GM23338 (cell line): ENCODE measurements around the gene MATCAP1. TPM values are rescaled to one million over a fixed set of nuclear protein-coding genes. Genes with fewer than 3 reads are reported as not detected.

Experiments used
- ATAC-seq: fragments of 200-7000 bp; cut with Tn5 transposase; 3 replicates; pipeline ENCODE4 v1.9.1; 2020
- DNase-seq: peaks from one replicate; pipeline ENCODE4 v3.0.0-alpha.2; 2015; ENCODE audit warnings: low spot score
- H2AFZ ChIP-seq: fragments of 200-600 bp; sonication (generic); 2 replicates; pipeline ENCODE4 v1.8.0; 2016; ENCODE audit warnings: antibody characterized with exemption, mild to moderate bottlenecking, moderate library complexity
- H3F3A ChIP-seq: fragments of 200-600 bp; sonication (generic); replicated peaks from 2 replicates; pipeline ENCODE4 v1.8.0; 2017; ENCODE audit warnings: antibody characterized with exemption, mixed run types, low read depth
- H3K27ac ChIP-seq: fragments of 200-600 bp; sonication (generic); 2 replicates; pipeline ENCODE4 v1.6.1; 2016; ENCODE audit warnings: low read depth
- H3K27me3 ChIP-seq: fragments of 200-600 bp; sonication (generic); 2 replicates; pipeline ENCODE4 v1.8.0; 2016; ENCODE audit warnings: mild to moderate bottlenecking, mixed run types, moderate library complexity; ENCODE audit not compliant: insufficient read depth
- H3K36me3 ChIP-seq: fragments of 200-600 bp; sonication (generic); 2 replicates; pipeline ENCODE4 v1.8.0; 2016; ENCODE audit warnings: mild to moderate bottlenecking; ENCODE audit not compliant: insufficient read depth
- H3K4me1 ChIP-seq: fragments of 200-600 bp; sonication (generic); 2 replicates; pipeline ENCODE4 v1.8.0; 2016; ENCODE audit warnings: mild to moderate bottlenecking, moderate library complexity; ENCODE audit not compliant: insufficient read depth
- H3K4me2 ChIP-seq: fragments of 200-600 bp; sonication (generic); 2 replicates; pipeline ENCODE4 v1.7.1; 2017; ENCODE audit warnings: mixed run types
- H3K4me3 ChIP-seq: fragments of 200-600 bp; sonication (generic); 2 replicates; pipeline ENCODE4 v1.6.1; 2016; ENCODE audit warnings: mixed run types
- H3K79me2 ChIP-seq: fragments of 200-600 bp; sonication (generic); replicated peaks from 2 replicates; pipeline ENCODE4 v1.8.0; 2017; ENCODE audit warnings: mild to moderate bottlenecking; ENCODE audit not compliant: insufficient read depth
- H3K9me2 ChIP-seq: fragments of 200-600 bp; sonication (generic); 2 replicates; pipeline ENCODE4 v1.8.0; 2017; ENCODE audit not compliant: insufficient read depth
- H4K20me1 ChIP-seq: fragments of 200-600 bp; sonication (generic); replicated peaks from 2 replicates; pipeline ENCODE4 v1.8.0; 2017; ENCODE audit warnings: mild to moderate bottlenecking; ENCODE audit not compliant: insufficient read depth
- H3K27ac Mint-ChIP-seq: 2 replicates; pipeline ENCODE4 v1.8.0; 2020; ENCODE audit warnings: inconsistent platforms, mild to moderate bottlenecking, moderate library complexity, mixed read lengths
- H3K27me3 Mint-ChIP-seq: 3 replicates; pipeline ENCODE4 v1.8.0; 2022; ENCODE audit warnings: low read depth, mild to moderate bottlenecking, moderate library complexity, mixed read lengths, inconsistent platforms; ENCODE audit not compliant: insufficient read depth, poor library complexity
- H3K36me3 Mint-ChIP-seq: 3 replicates; pipeline ENCODE4 v1.8.0; 2021; ENCODE audit warnings: low read depth, mild to moderate bottlenecking, inconsistent platforms, moderate library complexity, mixed read lengths
- H3K4me1 Mint-ChIP-seq: 3 replicates; pipeline ENCODE4 v1.8.0; 2020; ENCODE audit warnings: mild to moderate bottlenecking, inconsistent platforms, mixed read lengths
- H3K4me3 Mint-ChIP-seq: 3 replicates; pipeline ENCODE4 v1.8.0; 2021; ENCODE audit warnings: moderate library complexity, mild to moderate bottlenecking, inconsistent platforms, mixed read lengths
- H3K9me3 Mint-ChIP-seq: 3 replicates; pipeline ENCODE4 v1.8.0; 2020; ENCODE audit warnings: moderate library complexity, mild to moderate bottlenecking, inconsistent platforms, mixed read lengths
- EZH2 ChIP-seq: fragments of 200-600 bp; sonication (generic); IDR thresholded peaks from one replicate; pipeline ENCODE4 v1.8.0; 2017; ENCODE audit warnings: antibody characterized with exemption, mild to moderate bottlenecking, low read depth; ENCODE audit not compliant: unreplicated experiment
- EZH2phosphoT487 ChIP-seq: fragments of 200-600 bp; sonication (generic); IDR thresholded peaks from one replicate; pipeline ENCODE4 v1.8.1; 2018; ENCODE audit warnings: antibody characterized with exemption; ENCODE audit not compliant: unreplicated experiment
- JUNB ChIP-seq: IDR thresholded peaks from one replicate; pipeline ENCODE4 v1.6.1; 2016; ENCODE audit warnings: antibody characterized with exemption; ENCODE audit not compliant: unreplicated experiment
- POLR2AphosphoS5 ChIP-seq: IDR thresholded peaks from 2 replicates; pipeline ENCODE4 v1.6.1; 2016; ENCODE audit warnings: antibody characterized with exemption, low read depth
- STAT1 ChIP-seq: IDR thresholded peaks from one replicate; pipeline ENCODE4 v1.6.1; 2016; ENCODE audit warnings: antibody characterized with exemption; ENCODE audit not compliant: unreplicated experiment
- ZNF331 ChIP-seq: fragments of 250-450 bp; sonication (Bioruptor Pico); IDR thresholded peaks from 2 replicates; pipeline ENCODE4 v1.5.0; 2020; ENCODE audit warnings: low read depth, mild to moderate bottlenecking, moderate library complexity
- polyA plus RNA-seq: library from polyadenylated mRNA; unstranded; fragments of >200 nt; fragmentation: Nextera tagmentation; extraction: Ambion mirVana; gene quantifications from 2 replicates; pipeline ENCODE4 v1.2.1, GENCODE V29; 2016
- total RNA-seq: library from RNA; depleted of rRNA; stranded (reverse); fragments of >200 nt; shearing (Covaris generic); gene quantifications from 2 replicates; pipeline ENCODE4 v1.2.3, GENCODE V29; 2014
- TF ChIP-seq, protein P1 (sequence below): fragments of 250-450 bp; sonication (Bioruptor Pico); IDR thresholded peaks from 2 replicates; pipeline ENCODE4 v1.5.0; 2020; ENCODE audit warnings: mild to moderate bottlenecking, moderate library complexity
- TF ChIP-seq, protein P2 (sequence below): IDR thresholded peaks from one replicate; pipeline ENCODE4 v1.6.1; 2018; ENCODE audit warnings: antibody characterized with exemption; ENCODE audit not compliant: unreplicated experiment
- TF ChIP-seq, protein P3 (sequence below): IDR thresholded peaks from 2 replicates; pipeline ENCODE4 v1.6.1; 2016; ENCODE audit warnings: antibody characterized with exemption

The MATCAP1 gene
- total and polyA plus RNA-seq, 2 experiments from 2014 or later = 9.5 to 22.7 TPM

DNA sequence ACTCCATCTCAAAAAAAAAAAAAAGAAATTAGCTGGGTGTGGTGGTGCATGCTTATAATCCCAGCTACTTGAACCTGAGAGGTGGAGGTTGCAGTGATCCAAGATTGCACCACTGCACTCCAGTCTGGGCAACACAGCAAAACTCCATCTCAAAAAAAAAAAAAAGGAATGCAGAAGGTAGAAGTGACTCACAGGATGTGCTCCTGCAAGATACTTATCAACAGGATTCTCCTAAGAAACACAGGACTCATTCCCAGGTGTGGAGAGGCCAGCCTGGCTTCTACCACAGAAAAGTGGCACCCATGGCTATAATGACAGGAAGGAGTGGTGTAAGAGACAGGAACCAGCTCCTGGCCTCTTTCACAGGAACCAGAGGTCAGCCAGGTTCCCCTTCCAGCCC, 29.0 kb upstream of the MATCAP1 start (continued):
- TF ChIP-seq, protein P1, sequence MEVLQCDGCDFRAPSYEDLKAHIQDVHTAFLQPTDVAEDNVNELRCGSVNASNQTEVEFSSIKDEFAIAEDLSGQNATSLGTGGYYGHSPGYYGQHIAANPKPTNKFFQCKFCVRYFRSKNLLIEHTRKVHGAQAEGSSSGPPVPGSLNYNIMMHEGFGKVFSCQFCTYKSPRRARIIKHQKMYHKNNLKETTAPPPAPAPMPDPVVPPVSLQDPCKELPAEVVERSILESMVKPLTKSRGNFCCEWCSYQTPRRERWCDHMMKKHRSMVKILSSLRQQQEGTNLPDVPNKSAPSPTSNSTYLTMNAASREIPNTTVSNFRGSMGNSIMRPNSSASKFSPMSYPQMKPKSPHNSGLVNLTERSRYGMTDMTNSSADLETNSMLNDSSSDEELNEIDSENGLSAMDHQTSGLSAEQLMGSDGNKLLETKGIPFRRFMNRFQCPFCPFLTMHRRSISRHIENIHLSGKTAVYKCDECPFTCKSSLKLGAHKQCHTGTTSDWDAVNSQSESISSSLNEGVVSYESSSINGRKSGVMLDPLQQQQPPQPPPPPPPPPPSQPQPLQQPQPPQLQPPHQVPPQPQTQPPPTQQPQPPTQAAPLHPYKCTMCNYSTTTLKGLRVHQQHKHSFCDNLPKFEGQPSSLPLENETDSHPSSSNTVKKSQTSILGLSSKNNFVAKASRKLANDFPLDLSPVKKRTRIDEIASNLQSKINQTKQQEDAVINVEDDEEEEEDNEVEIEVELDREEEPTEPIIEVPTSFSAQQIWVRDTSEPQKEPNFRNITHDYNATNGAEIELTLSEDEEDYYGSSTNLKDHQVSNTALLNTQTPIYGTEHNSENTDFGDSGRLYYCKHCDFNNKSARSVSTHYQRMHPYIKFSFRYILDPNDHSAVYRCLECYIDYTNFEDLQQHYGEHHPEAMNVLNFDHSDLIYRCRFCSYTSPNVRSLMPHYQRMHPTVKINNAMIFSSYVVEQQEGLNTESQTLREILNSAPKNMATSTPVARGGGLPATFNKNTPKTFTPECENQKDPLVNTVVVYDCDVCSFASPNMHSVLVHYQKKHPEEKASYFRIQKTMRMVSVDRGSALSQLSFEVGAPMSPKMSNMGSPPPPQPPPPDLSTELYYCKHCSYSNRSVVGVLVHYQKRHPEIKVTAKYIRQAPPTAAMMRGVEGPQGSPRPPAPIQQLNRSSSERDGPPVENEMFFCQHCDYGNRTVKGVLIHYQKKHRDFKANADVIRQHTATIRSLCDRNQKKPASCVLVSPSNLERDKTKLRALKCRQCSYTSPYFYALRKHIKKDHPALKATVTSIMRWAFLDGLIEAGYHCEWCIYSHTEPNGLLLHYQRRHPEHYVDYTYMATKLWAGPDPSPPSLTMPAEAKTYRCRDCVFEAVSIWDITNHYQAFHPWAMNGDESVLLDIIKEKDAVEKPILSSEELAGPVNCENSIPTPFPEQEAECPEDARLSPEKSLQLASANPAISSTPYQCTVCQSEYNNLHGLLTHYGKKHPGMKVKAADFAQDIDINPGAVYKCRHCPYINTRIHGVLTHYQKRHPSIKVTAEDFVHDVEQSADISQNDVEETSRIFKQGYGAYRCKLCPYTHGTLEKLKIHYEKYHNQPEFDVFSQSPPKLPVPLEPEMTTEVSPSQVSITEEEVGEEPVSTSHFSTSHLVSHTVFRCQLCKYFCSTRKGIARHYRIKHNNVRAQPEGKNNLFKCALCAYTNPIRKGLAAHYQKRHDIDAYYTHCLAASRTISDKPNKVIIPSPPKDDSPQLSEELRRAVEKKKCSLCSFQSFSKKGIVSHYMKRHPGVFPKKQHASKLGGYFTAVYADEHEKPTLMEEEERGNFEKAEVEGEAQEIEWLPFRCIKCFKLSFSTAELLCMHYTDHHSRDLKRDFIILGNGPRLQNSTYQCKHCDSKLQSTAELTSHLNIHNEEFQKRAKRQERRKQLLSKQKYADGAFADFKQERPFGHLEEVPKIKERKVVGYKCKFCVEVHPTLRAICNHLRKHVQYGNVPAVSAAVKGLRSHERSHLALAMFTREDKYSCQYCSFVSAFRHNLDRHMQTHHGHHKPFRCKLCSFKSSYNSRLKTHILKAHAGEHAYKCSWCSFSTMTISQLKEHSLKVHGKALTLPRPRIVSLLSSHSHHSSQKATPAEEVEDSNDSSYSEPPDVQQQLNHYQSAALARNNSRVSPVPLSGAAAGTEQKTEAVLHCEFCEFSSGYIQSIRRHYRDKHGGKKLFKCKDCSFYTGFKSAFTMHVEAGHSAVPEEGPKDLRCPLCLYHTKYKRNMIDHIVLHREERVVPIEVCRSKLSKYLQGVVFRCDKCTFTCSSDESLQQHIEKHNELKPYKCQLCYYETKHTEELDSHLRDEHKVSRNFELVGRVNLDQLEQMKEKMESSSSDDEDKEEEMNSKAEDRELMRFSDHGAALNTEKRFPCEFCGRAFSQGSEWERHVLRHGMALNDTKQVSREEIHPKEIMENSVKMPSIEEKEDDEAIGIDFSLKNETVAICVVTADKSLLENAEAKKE = no peak
- TF ChIP-seq, protein P2, sequence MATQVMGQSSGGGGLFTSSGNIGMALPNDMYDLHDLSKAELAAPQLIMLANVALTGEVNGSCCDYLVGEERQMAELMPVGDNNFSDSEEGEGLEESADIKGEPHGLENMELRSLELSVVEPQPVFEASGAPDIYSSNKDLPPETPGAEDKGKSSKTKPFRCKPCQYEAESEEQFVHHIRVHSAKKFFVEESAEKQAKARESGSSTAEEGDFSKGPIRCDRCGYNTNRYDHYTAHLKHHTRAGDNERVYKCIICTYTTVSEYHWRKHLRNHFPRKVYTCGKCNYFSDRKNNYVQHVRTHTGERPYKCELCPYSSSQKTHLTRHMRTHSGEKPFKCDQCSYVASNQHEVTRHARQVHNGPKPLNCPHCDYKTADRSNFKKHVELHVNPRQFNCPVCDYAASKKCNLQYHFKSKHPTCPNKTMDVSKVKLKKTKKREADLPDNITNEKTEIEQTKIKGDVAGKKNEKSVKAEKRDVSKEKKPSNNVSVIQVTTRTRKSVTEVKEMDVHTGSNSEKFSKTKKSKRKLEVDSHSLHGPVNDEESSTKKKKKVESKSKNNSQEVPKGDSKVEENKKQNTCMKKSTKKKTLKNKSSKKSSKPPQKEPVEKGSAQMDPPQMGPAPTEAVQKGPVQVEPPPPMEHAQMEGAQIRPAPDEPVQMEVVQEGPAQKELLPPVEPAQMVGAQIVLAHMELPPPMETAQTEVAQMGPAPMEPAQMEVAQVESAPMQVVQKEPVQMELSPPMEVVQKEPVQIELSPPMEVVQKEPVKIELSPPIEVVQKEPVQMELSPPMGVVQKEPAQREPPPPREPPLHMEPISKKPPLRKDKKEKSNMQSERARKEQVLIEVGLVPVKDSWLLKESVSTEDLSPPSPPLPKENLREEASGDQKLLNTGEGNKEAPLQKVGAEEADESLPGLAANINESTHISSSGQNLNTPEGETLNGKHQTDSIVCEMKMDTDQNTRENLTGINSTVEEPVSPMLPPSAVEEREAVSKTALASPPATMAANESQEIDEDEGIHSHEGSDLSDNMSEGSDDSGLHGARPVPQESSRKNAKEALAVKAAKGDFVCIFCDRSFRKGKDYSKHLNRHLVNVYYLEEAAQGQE = no peak
- TF ChIP-seq EZH2phosphoT487 (no peak), POLR2AphosphoS5 (no peak)

DNA sequence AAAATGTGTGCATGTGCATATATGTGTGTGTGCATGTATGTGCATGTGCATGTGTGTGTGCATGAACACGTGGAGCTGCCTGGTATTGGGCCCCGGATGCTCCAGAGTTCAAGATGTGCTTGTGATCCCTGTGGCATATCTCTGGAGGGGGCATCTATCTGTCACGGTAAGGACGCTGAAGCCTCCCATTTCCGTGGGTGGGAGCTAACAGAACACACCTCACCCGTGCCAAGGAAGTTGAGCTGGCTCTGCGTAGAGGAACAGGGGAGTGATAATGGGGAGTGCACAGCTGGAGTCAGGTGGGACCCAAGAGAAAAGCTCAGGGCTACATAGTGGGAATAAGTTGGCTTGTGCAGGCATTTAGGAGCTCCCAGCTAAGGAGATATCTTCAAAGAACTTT, 27.9 kb upstream of the MATCAP1 start:
- no peaks in the 10 kb centered on the region for H3K9me2 ChIP-seq
- H3K27me3 ChIP-seq = no peaks in the 10 kb centered on the region
- Mint-ChIP-seq H3K27me3 (peaks cover 17% of the 10 kb centered on the region), H3K4me3 (no peak overlapping the region), H3K9me3 (no peaks in the 10 kb centered on the region), H3K4me1 (peaks cover 7% of the 10 kb centered on the region), H3K36me3 (no peaks in the 10 kb centered on the region), H3K27ac (no peak overlapping the region)
- no peak overlapping the region for H3K27ac ChIP-seq
- no peak for DNase-seq
- H3K4me1 ChIP-seq = no peaks in the 10 kb centered on the region
- ATAC-seq = no peak
- no peak overlapping the region for H2AFZ ChIP-seq
- no peaks in the 10 kb centered on the region for H3F3A ChIP-seq
- no peak overlapping the region for H3K4me2 ChIP-seq
- H4K20me1 ChIP-seq = no peaks in the 10 kb centered on the region; the same call in 1 of the 2 replicates
- no peaks in the 10 kb centered on the region for H3K36me3 ChIP-seq
- H3K79me2 ChIP-seq = no peaks in the 10 kb centered on the region
- no peak overlapping the region for H3K4me3 ChIP-seq
- TF ChIP-seq, protein P2 = no peak
- TF ChIP-seq JUNB (no peak), STAT1 (no peak), EZH2 (no peak), EZH2phosphoT487 (no peak), ZNF331 (CRISPR knock-in tag) (no peak), POLR2AphosphoS5 (no peak)
- TF ChIP-seq, protein P3, sequence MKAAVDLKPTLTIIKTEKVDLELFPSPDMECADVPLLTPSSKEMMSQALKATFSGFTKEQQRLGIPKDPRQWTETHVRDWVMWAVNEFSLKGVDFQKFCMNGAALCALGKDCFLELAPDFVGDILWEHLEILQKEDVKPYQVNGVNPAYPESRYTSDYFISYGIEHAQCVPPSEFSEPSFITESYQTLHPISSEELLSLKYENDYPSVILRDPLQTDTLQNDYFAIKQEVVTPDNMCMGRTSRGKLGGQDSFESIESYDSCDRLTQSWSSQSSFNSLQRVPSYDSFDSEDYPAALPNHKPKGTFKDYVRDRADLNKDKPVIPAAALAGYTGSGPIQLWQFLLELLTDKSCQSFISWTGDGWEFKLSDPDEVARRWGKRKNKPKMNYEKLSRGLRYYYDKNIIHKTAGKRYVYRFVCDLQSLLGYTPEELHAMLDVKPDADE = no peak
